Liver (tissue), 9 donors: ENCODE measurements around the gene EVL. TPM values are rescaled to one million over a fixed set of nuclear protein-coding genes. Genes with fewer than 3 reads are reported as not detected.

Experiments
- DNase-seq: peaks from one replicate; pipeline ENCODE4 v3.0.0-alpha.2; 2017; ENCODE audit warnings: low spot score
- H3K27ac ChIP-seq, 2 donors: one replicate each; pipeline ENCODE4 v1.7.0; 2013; ENCODE audit warnings: inconsistent platforms in 2 of 2, low read length in 2 of 2, control low read depth in 1 of 2, low read depth in 1 of 2, mild to moderate bottlenecking in 1 of 2
- H3K27me3 ChIP-seq, 4 donors: one replicate each; pipeline versions ENCODE4 v1.6.1 to v1.7.0; 2013; ENCODE audit warnings: low read length in 3 of 4, inconsistent platforms in 1 of 4, mild to moderate bottlenecking in 1 of 4, moderate library complexity in 1 of 4; ENCODE audit not compliant: control insufficient read depth in 4 of 4, insufficient read depth in 4 of 4
- H3K36me3 ChIP-seq, 4 donors: one replicate each; pipeline versions ENCODE4 v1.6.1 to v1.7.0; 2013; ENCODE audit warnings: low read length in 3 of 4, mild to moderate bottlenecking in 3 of 4, low read depth in 1 of 4, moderate library complexity in 1 of 4; ENCODE audit not compliant: control insufficient read depth in 4 of 4, insufficient read depth in 3 of 4
- H3K4me1 ChIP-seq, 4 donors: one replicate each; pipeline versions ENCODE4 v1.6.1 to v1.7.0; 2013; ENCODE audit warnings: low read length in 3 of 4, mild to moderate bottlenecking in 3 of 4, moderate library complexity in 1 of 4; ENCODE audit not compliant: control insufficient read depth in 4 of 4, insufficient read depth in 4 of 4
- H3K4me3 ChIP-seq, 3 donors: one replicate each; pipeline versions ENCODE4 v1.6.1 to v1.7.0; 2013; ENCODE audit warnings: low read length in 3 of 3, control low read depth in 1 of 3, low read depth in 1 of 3, mild to moderate bottlenecking in 1 of 3
- H3K9ac ChIP-seq, 2 donors: one replicate each; pipeline ENCODE4 v1.7.0; 2013; ENCODE audit warnings: low read length in 2 of 2, mild to moderate bottlenecking in 2 of 2, moderate library complexity in 2 of 2, control low read depth in 1 of 2, low read depth in 1 of 2
- H3K9me3 ChIP-seq, 4 donors: one replicate each; pipeline versions ENCODE4 v1.6.1 to v1.7.0; 2013; ENCODE audit warnings: low read length in 3 of 4; ENCODE audit not compliant: control insufficient read depth in 4 of 4
- ATF3 ChIP-seq: IDR thresholded peaks from 2 replicates; pipeline ENCODE4 v1.6.1; 2016; ENCODE audit warnings: antibody characterized with exemption
- EGR1 ChIP-seq, 2 donors: IDR thresholded peaks; 2 replicates each; pipeline ENCODE4 v1.6.1; 2016 to 2018; ENCODE audit warnings: antibody characterized with exemption in 2 of 2, low read depth in 2 of 2
- FOXA1 ChIP-seq: IDR thresholded peaks from 2 replicates; pipeline ENCODE4 v1.6.1; 2016; ENCODE audit warnings: antibody characterized with exemption
- FOXA2 ChIP-seq: IDR thresholded peaks from 2 replicates; pipeline ENCODE4 v1.6.1; 2016; ENCODE audit warnings: antibody characterized with exemption
- GABPA ChIP-seq, 2 donors: IDR thresholded peaks in 1 of 2; conservative IDR thresholded peaks in 1 of 2; 2 replicates each; pipeline ENCODE4 v1.6.1; 2016; ENCODE audit warnings: antibody characterized with exemption in 2 of 2, mild to moderate bottlenecking in 1 of 2, moderate library complexity in 1 of 2
- HNF4A ChIP-seq, 2 donors: conservative IDR thresholded peaks; 2 replicates each; pipeline ENCODE4 v1.6.1; 2016; ENCODE audit warnings: antibody characterized with exemption in 2 of 2, mild to moderate bottlenecking in 2 of 2
- HNF4G ChIP-seq: IDR thresholded peaks from 2 replicates; pipeline ENCODE4 v1.6.1; 2016; ENCODE audit warnings: antibody characterized with exemption
- JUND ChIP-seq, 2 donors: IDR thresholded peaks; 2 replicates each; pipeline ENCODE4 v1.6.1; 2016; ENCODE audit warnings: antibody characterized with exemption in 2 of 2
- NR2F2 ChIP-seq: IDR thresholded peaks from 2 replicates; pipeline ENCODE4 v1.6.1; 2016; ENCODE audit warnings: antibody characterized with exemption
- RAD21 ChIP-seq, 2 donors: IDR thresholded peaks; 2 replicates each; pipeline ENCODE4 v1.6.1; 2016; ENCODE audit warnings: antibody characterized with exemption in 2 of 2, mild to moderate bottlenecking in 2 of 2
- RXRA ChIP-seq, 2 donors: IDR thresholded peaks; 2 replicates each; pipeline ENCODE4 v1.6.1; 2017 to 2018; ENCODE audit warnings: antibody characterized with exemption in 2 of 2, mild to moderate bottlenecking in 1 of 2
- SP1 ChIP-seq: IDR thresholded peaks from 2 replicates; pipeline ENCODE4 v1.6.1; 2018; ENCODE audit warnings: antibody characterized with exemption, mild to moderate bottlenecking
- TAF1 ChIP-seq: conservative IDR thresholded peaks from 2 replicates; pipeline ENCODE4 v1.6.1; 2016; ENCODE audit warnings: antibody characterized with exemption, mild to moderate bottlenecking
- YY1 ChIP-seq: IDR thresholded peaks from 2 replicates; pipeline ENCODE4 v1.6.1; 2016; ENCODE audit warnings: antibody characterized with exemption, mild to moderate bottlenecking
- WGBS: extraction: QIAGEN DNeasy Blood & Tissue Kit; methylation state at CpG from one replicate; pipeline ENCODE4 v1.1.7; 2013; 5-methylcytosine and 5-hydroxymethylcytosine counted together
- polyA plus RNA-seq, 2 donors: library from polyadenylated mRNA; stranded (reverse) in 1 of 2; unstranded in 1 of 2; fragments of 200-250 nt in 1 of 2; fragments of >200 nt in 1 of 2; fragmentation: Nextera tagmentation in 1 of 2; extraction: Ambion mirVana in 1 of 2; gene quantifications; one replicate each; pipeline versions ENCODE4 v1.2.1 to v1.2.3, GENCODE V29; 2013 to 2015
- total RNA-seq, 2 donors: library from RNA; depleted of rRNA; stranded (reverse); fragments of >200 nt; gene quantifications; one replicate each; pipeline ENCODE4 v1.2.3, GENCODE V29; 2014
- TF ChIP-seq, protein P1 (sequence below): IDR thresholded peaks from 2 replicates; pipeline ENCODE4 v1.6.1; 2016; ENCODE audit warnings: antibody characterized with exemption
- TF ChIP-seq, protein P2 (sequence below): IDR thresholded peaks from 2 replicates; pipeline ENCODE4 v1.6.1; 2016; ENCODE audit warnings: antibody characterized with exemption, mild to moderate bottlenecking
- TF ChIP-seq, protein P3 (sequence below): fragments of 150-350 bp; IDR thresholded peaks from 2 replicates; pipeline ENCODE4 v1.5.1; 2017; ENCODE audit warnings: improper control_type of control experiment, low read depth, low read length; ENCODE audit not compliant: missing input control
- donor health status: healthy.
- donor health status: healthy.
- donor health status: healthy.
- donor health status: healthy.
- donor health status: healthy.

Gene EVL
- total and polyA plus RNA-seq, 4 donors = 11.3 to 85.9 (median 33.9) TPM

GRCh38 chr14:100058777-100059437, 6.3 kb upstream of the EVL start:
- H3K36me3 ChIP-seq = no peaks in the 10 kb centered on the region
- 83% methylated on average over 4 of the region's 4 CpGs for WGBS
- H3K4me3 ChIP-seq = no peak overlapping the region
- no peak for TF ChIP-seq FOXA2
- TF ChIP-seq, protein P1, sequence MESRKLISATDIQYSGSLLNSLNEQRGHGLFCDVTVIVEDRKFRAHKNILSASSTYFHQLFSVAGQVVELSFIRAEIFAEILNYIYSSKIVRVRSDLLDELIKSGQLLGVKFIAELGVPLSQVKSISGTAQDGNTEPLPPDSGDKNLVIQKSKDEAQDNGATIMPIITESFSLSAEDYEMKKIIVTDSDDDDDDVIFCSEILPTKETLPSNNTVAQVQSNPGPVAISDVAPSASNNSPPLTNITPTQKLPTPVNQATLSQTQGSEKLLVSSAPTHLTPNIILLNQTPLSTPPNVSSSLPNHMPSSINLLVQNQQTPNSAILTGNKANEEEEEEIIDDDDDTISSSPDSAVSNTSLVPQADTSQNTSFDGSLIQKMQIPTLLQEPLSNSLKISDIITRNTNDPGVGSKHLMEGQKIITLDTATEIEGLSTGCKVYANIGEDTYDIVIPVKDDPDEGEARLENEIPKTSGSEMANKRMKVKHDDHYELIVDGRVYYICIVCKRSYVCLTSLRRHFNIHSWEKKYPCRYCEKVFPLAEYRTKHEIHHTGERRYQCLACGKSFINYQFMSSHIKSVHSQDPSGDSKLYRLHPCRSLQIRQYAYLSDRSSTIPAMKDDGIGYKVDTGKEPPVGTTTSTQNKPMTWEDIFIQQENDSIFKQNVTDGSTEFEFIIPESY = no peak
- TF ChIP-seq FOXA1 = no peak
- TF ChIP-seq, protein P2, sequence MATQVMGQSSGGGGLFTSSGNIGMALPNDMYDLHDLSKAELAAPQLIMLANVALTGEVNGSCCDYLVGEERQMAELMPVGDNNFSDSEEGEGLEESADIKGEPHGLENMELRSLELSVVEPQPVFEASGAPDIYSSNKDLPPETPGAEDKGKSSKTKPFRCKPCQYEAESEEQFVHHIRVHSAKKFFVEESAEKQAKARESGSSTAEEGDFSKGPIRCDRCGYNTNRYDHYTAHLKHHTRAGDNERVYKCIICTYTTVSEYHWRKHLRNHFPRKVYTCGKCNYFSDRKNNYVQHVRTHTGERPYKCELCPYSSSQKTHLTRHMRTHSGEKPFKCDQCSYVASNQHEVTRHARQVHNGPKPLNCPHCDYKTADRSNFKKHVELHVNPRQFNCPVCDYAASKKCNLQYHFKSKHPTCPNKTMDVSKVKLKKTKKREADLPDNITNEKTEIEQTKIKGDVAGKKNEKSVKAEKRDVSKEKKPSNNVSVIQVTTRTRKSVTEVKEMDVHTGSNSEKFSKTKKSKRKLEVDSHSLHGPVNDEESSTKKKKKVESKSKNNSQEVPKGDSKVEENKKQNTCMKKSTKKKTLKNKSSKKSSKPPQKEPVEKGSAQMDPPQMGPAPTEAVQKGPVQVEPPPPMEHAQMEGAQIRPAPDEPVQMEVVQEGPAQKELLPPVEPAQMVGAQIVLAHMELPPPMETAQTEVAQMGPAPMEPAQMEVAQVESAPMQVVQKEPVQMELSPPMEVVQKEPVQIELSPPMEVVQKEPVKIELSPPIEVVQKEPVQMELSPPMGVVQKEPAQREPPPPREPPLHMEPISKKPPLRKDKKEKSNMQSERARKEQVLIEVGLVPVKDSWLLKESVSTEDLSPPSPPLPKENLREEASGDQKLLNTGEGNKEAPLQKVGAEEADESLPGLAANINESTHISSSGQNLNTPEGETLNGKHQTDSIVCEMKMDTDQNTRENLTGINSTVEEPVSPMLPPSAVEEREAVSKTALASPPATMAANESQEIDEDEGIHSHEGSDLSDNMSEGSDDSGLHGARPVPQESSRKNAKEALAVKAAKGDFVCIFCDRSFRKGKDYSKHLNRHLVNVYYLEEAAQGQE = no peak
- no peak for TF ChIP-seq GABPA (IDR thresholded peaks at IDR 0.05 in 1 of 2, conservative IDR thresholded peaks at IDR 0.05 in 1 of 2)
- no peak overlapping the region for H3K9ac ChIP-seq
- H3K9me3 ChIP-seq = no peaks in the 10 kb centered on the region
- no peak for DNase-seq
- no peaks in the 10 kb centered on the region for H3K27me3 ChIP-seq
- H3K27ac ChIP-seq = no peak overlapping the region
- peaks cover 0 to 5% (median 1%) of the 10 kb centered on the region in 4 donors for H3K4me1 ChIP-seq

DNA sequence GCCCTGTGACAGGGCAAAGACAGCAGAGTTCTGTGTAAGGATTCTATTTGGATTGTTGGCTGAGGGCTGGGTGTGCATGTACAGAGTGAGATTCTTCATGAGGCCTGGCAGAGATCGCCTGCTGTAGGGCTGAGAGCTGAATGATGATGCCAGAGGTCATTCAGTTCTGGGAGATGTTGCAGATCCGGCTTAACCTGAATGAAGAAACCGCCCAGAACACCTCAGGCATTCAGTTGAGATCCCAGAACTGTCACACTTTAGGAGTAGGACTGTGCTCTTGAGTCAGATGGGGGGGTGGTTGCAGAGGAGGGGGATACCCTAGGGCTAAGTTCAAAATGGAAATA, 5.8 kb upstream of the EVL start:
- TF ChIP-seq FOXA1 (no peak), SP1 (no peak), TAF1 (no peak), FOXA2 (no peak), YY1 (no peak), EGR1 (IDR thresholded peaks at IDR 0.05; ENCODE audit: low read depth in 2 of 2) (no peak), RAD21 (IDR thresholded peaks at IDR 0.05) (no peak), RXRA (IDR thresholded peaks at IDR 0.05) (no peak), HNF4G (no peak), ATF3 (no peak), HNF4A (conservative IDR thresholded peaks at IDR 0.05) (no peak), NR2F2 (no peak), JUND (IDR thresholded peaks at IDR 0.05) (no peak)
- TF ChIP-seq, protein P1 = no peak
- TF ChIP-seq, protein P2 = no peak
- TF ChIP-seq, protein P3, sequence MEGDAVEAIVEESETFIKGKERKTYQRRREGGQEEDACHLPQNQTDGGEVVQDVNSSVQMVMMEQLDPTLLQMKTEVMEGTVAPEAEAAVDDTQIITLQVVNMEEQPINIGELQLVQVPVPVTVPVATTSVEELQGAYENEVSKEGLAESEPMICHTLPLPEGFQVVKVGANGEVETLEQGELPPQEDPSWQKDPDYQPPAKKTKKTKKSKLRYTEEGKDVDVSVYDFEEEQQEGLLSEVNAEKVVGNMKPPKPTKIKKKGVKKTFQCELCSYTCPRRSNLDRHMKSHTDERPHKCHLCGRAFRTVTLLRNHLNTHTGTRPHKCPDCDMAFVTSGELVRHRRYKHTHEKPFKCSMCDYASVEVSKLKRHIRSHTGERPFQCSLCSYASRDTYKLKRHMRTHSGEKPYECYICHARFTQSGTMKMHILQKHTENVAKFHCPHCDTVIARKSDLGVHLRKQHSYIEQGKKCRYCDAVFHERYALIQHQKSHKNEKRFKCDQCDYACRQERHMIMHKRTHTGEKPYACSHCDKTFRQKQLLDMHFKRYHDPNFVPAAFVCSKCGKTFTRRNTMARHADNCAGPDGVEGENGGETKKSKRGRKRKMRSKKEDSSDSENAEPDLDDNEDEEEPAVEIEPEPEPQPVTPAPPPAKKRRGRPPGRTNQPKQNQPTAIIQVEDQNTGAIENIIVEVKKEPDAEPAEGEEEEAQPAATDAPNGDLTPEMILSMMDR = no peak
- Histone ChIP-seq H3K9ac (no peak overlapping the region), H3K4me3 (no peak overlapping the region), H3K4me1 (peaks cover 0 to 5% (median 1%) of the 10 kb centered on the region in 4 donors), H3K27me3 (no peaks in the 10 kb centered on the region), H3K36me3 (no peaks in the 10 kb centered on the region), H3K27ac (no peak overlapping the region), H3K9me3 (no peaks in the 10 kb centered on the region)
- no peak for DNase-seq
- 83% methylated on average over 3 of the region's 3 CpGs for WGBS
